GM21723 (cell line): Measurements from ENCODE around the gene GALR3.

ENCODE experiments used
- ATAC-seq: cut with Tn5 transposase; IDR thresholded peaks from one replicate; pipeline ENCODE4 v1.9.1; 2021; ENCODE audit warnings: mild to moderate bottlenecking, moderate library complexity; ENCODE audit not compliant: unreplicated experiment

Gene GALR3

DNA sequence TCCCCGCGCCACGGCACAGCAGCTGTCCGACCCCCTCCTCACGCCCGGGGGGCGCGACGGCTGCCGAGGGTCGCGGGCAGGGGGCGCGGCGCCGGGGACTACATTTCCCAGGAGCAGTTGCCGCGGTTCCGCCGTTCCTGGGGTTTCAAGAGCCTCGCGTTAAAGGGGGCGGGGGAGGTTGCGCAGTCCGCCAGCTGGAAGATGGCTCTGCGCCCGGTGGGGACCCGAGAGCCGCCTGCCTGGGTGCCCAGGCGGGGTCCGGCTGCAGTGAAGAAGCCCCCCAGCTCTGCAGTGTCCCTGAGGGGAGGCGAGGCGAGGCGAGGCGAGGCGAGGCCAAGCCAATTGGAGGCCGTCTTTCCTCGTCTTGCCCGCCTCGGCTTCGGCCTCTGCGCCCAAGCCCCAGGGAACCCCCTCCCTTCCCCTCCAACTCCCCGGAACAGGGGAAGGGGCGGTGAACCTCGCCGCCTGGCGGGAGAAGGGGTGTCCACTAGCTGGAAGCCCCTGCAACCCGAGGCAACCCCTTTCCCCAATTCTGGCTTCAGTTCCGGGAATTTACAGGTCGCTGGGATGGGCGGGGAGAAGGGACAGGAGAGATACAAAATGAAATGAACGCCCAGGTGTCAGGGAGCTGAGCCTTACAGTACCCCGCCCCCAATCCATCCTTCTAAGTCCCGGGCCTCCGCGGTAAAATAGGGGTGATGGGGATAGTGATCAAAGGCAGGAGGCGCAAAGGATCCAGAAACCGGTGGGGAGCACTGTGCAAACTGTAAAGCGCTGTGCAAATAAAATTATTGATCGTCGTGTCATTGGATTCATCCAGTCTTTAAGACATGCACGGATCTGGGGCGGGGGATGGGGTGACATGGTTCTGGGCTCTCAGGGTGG lies 20.6 kb upstream of the GALR3 start:
- ATAC-seq, result no peak

DNA sequence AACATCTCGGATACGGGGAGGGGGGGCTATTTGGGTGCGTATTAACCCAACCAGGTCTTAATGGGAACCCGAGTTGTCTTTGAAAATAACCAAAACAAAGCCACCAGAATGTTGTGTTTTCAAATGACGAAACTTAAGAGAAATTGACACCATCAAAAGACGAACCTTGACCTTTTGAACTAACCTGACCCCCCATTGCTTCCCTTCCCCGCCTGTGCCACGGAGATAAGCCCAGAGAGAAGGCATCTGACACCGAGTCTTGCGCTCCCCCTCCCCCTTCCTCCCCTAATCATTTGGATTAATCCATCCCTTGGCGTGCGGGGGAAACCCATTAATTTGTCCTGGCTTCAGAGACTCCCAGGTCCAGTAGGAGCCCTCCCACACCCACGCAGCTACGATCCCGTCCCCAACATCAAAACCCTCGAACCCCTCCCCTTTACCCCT lies 20.0 kb upstream of the GALR3 start:
- no peak for ATAC-seq

DNA sequence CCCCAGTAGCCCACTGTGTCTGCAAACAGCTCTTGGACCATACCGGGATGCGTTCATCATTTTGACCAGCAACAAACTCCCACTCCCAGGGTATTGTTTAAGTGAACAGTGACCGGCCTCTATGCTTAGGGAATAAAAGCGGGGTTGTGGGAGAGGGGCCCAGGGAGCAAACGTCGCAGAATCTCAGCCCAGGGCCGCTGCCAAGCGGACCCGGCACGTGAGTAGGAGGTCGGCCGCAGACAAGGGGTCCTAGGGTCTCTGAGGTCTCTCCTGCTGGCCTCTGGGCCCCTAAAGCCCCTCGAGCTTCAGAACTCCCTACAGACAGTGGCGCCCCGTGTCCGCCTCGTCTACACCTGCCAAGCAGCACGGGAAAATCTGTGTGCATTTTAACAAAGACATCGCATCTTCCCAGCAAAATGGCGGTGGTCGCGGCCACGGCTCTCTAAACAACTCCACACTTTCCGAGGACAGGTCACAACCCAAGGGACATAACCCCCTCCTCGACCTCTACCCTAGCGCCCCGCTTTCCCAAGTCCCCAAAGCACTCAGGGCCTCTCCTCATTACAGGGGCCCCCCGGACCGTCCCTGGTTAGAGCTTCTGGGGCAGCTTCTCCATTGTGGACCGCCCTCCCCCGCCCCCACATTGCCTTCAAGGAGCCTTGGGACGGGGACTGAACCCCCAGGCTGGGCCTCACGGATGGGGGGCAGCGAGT lies 19.4 kb upstream of the GALR3 start:
- no peak for ATAC-seq

DNA sequence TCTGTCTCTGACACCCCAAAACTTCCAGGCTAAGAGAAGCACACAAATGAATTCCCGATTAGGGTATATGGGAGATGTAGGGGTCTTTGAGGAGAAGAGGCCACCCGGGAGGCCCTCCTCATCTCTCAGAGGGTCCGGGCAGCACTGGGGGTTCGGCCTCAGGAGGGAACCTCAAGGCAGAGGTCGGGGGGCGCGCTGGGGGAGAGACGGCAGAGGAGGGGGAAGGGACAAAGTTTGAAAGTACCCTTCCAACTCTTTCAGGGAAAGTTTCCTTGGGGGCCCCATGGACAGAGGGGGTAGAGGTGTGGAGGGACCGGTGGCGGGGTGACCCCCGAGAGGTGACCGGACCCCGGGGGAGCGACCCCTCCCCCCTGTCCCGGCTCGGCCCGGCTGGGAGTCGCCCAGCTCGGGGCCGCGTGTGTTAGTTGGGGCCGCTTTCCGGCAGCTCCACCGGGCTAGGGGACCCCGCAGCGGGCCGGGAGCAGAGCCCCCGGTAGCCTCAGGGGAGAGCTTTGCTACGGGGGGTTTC lies 18.8 kb upstream of the GALR3 start:
- ATAC-seq, result no peak

DNA sequence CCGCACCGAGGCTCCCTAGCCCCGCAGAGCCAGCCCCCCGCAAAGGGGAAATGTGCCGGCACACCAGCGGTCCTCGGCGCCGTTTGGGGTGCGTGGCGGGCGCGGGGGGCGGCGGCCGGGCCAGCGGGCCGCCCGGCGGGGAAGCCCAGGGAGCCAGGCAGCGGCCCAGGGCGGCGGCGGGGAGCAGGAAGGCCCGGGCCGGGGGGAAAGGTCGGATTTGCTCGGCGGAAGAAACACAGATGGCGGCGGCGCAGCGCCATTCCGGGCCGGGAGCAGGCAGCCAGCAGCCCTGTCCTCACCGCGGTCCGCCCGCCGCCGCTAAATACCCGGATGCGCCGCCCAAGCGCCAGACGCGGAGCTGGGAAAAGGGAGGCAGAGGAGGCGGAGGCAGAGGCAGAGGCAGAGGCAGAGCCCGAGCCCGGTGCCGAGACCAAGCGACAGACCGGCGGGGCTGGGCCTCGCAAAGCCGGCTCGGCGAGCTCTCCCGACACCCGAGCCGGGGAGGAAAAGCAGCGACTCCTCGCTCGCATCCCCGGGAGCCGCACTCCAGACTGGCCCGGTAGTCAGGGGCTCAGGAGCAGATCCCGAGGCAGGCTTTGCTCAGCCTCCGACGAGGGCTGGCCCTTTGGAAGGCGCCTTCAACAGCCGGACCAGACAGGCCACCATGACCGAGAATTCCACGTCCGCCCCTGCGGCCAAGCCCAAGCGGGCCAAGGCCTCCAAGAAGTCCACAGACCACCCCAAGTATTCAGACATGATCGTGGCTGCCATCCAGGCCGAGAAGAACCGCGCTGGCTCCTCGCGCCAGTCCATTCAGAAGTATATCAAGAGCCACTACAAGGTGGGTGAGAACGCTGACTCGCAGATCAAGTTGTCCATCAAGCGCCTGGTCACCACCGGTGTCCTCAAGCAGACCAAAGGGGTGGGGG lies 18.0 kb upstream of the GALR3 start:
- no peak for ATAC-seq

DNA sequence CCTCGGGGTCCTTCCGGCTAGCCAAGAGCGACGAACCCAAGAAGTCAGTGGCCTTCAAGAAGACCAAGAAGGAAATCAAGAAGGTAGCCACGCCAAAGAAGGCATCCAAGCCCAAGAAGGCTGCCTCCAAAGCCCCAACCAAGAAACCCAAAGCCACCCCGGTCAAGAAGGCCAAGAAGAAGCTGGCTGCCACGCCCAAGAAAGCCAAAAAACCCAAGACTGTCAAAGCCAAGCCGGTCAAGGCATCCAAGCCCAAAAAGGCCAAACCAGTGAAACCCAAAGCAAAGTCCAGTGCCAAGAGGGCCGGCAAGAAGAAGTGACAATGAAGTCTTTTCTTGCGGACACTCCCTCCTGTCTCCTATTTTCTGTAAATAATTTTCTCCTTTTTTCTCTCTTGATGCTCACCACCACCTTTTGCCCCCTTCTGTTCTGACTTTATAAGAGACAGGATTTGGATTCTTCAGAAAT lies 17.3 kb upstream of the GALR3 start:
- no peak for ATAC-seq

DNA sequence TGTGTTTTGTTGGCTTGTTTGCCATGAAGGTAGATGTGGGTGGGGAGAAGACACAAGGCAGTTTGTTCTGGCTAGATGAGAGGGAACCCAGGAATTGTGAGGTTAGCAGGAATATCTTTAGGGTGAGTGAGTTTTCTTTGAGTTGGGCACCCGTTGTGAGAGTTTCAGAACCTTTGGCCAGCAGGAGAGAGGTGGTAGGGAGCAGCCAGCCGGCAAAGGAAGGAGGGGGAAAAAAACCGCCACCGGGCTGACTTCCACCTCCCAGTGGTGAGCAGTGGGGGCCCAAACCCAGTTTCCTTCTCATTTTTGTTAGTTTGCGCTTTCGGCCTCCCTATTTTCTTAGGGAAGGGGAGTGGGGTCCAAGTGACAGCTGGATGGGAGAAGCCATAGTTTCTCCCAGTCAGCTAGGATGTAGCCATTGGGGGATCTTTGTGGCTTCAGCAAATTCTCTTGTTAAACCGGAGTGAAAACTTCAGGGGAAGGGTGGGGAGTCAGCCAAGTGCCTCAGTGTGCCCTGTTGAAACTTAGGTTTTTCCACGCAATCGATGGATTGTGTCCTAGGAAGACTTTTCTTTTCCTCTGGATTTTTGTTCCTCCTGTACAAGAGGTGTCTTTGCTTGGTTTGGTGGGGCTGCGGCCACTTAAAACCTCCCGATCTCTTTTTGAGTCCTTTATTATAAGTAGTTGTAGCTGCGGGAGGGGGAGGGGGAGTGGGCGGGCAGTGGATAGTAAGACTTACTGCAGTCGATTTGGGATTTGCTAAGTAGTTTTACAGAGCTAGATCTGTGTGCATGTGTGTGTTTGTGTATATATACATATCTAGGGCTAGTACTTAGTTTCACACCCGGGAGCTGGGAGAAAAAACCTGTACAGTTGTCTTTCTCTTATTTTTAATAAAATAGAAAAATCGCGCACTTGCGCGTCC lies 16.5 kb upstream of the GALR3 start:
- ATAC-seq, result no peak

DNA sequence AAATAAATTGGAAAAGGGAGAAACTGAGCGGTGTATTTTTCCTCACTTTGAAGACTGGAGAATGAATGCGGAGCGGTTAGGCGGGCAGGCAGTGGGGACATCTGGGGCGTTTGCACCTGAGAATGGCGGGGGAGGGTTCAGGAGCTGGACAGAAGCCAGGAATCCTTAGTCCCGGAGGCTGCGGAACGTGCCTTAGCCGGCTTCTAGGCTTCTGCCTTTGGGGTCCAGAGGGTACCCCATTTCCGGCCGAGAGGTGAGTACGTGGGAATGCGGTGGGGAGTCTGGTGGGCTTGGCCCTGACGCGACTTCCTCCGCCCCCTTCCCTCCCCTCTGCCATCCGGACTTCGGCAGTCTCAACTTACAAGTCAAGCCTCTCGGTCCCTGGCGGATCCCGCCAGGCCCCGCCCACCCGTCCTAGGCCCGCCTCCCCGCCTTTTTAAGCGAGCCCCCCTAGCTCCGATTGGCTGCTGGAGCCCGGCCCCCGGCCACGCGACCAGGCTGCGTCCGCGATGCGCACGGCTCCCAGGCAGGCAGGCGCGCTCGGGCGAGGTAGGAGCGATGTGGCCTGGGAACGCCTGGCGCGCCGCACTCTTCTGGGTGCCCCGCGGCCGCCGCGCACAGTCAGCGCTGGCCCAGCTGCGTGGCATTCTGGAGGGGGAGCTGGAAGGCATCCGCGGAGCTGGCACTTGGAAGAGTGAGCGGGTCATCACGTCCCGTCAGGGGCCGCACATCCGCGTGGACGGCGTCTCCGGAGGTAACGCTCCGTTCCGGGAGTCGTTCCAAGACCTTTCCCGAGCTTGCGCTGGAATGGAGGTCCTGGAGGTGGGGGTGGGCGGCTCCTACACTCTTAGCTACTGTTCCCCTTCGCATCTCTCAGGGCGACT lies 15.5 kb upstream of the GALR3 start, which contains the start of gene GCAT:
GCAT (plus strand) TSS at position 525 of the 884 bp plus-strand sequence; CDS start at position 559, 34 bp downstream.
- ATAC-seq, result peak; percentile 79

DNA sequence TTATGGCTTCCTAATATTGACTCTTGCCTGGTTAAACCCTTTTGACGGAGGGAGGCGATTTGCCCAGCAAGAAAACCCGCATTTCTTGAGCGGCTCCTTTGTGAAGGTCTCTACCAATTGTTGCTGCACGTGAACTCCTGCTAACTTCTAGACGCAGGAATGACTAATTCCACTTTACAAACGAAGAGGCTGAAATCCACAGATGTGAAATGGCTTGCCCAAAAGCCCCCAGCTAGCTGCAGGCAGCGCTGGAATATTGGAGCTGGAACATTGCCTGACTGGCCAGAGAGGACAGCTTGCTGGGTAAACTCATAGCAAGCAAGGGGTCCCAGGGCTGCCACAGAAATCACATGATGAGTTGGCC lies 14.9 kb upstream of the GALR3 start:
- ATAC-seq, result no peak

DNA sequence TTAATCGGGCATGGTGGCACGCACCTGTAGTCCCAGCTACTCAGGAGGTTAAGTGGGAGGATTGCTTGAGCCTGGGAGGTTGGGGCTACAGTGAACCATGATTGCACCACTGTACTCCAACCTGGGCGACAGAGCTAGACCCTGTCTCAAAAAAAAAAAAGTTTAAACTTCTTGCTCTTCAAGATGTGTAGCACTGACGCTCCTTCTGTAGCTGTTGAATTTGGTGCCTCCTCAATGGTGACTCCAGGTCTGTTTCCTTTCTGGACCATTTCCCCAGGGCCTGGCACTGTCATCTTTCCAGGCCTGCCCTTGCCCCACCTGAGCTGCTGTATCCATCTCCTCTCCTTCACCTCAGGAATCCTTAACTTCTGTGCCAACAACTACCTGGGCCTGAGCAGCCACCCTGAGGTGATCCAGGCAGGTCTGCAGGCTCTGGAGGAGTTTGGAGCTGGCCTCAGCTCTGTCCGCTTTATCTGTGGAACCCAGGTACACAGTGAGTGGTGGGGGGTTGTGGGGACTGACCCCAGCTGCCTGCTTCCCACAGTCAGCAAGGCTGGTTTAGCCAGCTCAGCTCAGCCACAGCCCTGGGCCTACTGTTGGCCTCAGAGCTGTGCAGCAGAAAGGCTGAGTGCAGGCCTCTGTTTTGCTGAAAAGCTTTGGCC lies 13.4 kb upstream of the GALR3 start:
- ATAC-seq, result no peak

DNA sequence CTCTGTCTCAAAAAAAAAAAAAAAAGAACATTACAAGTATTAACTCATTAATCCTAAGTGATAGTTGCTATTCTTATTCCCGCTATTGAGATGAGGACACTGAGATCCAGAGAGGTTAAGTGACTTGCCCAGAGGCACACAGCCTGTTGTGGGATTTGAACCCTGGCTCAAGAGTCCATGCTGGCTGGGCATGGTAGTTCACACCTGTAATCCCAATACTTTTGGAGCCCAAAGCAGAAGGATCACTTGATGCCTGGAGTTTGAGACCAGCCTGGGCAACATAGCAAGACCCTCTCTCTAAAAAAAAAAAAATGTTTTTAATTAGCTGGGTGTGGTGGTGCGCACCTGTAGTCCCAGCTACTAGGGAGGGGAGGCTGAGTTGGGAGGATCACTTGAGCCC lies 11.3 kb upstream of the GALR3 start:
- no peak for ATAC-seq

DNA sequence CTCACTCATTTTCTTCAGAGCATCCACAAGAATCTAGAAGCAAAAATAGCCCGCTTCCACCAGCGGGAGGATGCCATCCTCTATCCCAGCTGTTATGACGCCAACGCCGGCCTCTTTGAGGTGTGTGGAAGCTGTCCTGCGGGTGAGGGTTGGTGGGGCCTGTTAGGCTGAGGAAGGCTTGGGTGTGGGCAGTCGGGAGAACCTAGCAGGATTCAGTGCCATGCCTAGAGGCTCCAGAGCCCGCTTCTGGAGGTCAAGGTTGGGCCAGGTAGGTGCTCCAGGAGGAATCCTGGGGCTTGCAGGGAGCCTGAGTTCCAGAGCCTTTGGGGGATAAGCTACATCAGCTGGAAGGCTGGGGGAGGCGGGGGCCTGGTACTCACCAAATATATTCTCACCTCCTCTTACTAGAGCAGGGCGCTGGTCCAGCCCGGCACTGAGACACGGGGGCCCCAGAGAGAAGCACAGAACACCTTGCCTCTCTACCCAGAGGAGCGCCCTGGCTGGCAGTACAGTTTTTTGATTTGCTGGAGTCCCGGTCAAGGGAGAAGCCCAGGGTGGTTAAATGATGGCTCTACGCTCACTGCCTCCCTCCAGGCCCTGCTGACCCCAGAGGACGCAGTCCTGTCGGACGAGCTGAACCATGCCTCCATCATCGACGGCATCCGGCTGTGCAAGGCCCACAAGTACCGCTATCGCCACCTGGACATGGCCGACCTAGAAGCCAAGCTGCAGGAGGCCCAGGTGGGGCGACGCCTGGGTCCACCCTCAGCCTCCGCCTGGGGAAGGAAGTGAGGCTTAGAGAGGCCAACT lies 10.1 kb upstream of the GALR3 start:
- ATAC-seq, result no peak

DNA sequence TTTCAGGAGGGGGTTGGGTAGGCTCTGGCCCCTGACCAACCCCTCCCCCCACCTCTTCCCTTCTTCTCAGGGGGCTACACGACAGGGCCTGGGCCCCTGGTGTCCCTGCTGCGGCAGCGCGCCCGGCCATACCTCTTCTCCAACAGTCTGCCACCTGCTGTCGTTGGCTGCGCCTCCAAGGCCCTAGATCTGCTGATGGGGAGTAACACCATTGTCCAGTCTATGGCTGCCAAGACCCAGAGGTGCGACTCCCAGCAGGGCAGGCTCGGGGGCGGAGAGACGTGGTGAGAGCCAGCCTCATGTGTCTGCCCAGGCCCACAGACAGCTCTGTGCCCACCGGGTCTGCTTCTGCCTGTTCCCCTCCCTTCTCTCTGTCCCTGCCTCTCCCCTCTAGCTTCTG lies 7.6 kb upstream of the GALR3 start:
- no peak for ATAC-seq

DNA sequence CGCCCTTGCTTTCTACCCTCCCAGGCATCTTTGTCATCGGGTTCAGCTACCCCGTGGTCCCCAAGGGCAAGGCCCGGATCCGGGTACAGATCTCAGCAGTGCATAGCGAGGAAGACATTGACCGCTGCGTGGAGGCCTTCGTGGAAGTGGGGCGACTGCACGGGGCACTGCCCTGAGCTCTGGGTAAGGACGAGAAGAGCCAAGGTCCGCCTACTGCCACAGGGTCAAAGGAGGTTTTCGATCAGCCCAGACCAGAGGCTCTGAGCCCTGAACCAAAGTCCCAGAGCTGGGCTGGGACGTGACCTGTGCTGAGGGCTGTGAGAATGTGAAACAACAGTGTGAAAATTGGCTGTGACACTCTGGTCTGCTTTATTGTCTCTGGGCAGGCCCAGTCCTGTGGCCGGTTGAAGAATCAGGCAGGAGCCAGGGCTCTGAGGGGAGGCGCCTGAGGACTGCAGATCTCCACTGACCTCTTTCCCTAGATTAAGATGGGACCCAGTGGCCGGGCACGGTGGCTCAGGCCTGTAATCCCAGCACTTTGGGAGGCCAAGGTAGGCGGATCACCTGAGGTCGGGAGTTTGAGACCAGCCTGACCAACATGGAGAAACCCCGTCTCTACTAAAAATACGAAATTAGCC lies 6.5 kb upstream of the GALR3 start:
- no peak for ATAC-seq

DNA sequence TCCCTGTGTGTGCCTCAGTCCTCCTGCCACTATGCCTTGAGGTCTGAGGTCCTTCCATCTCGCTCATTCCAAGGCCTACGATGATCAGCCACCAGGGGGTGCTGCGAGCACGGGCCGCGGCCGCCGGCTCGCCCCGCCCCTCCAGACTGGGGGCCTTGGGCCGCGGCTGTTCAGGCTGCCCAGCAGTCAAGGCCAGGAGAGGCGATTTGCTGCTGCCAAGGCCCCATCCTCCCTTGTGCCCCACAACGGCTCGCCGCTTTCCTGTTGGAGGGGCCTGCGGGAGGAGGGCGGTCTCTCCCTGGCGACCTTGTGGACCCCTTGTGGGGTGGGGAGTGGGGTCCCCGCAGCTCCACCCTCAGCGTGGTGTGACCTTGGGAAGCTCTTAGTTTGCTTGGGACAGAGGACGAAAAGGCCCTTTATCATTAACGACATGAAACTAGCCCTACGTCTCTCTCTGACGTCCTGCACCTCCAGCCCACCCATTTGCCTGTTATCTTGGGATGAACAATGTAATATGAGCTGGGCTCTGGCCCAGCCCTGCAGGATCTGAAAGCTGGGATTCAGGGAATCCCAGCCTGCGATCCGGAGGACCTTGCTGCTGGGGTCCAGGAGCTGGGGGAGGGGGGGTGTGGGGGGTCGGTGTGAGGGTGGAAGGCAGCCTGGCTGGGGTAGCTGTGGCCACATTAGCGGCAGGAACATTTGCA lies 5.3 kb upstream of the GALR3 start:
- no peak for ATAC-seq

DNA sequence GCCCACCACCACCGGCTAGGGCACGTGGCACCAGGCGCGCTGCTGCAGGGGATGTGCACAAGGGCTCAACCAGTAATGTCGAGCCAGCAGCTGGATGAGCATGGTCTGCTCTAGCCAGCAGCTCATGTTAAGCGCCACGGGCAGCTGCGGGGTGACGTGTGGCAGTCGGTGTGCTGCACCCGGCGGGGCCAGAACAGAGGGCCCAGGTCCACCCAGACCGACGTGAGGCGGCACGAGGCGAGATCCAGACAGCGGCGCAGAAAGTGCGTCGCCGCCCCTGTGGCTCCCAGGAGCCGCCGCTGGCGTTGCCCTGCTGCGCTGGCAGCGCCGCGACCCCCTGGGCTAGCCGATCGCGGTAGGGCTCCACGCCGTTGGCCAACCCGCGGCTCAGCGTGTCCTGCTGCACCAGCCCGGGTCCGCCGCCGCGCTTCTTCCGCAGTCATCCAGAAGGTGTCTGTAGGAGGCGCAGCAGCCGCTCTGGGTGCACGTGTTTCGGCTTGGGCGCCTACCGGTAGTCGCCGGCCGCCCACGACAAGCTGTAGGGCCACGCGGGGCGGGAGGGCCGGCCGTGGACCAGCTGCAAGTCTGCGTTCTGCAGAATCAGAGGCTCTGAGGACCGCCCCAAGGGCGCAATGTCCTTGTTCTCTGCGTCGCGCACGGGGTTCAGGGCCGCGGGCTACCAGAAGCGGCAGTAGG lies 4.6 kb upstream of the GALR3 start:
- no peak for ATAC-seq
